Activated naive CD4-positive, alpha-beta T cell (primary cell): ENCODE results near the gene TMEM179.
"Not testable (repeated sequence)": the region's sequence is repeated elsewhere in the genome, so short reads cannot be mapped to it uniquely, and the experiment has no call there.

ENCODE experiments used
- DNase-seq, 4 experiments: peaks; one replicate each; lab custom pipeline; 2025; lab: John Stamatoyannopoulos, UW

The TMEM179 gene

GRCh38 chr14:104604458-104605449 is at the start of gene TMEM179:
Gene TMEM179, minus strand, starts transcription at chr14:104604772. Its CDS starts 31 bp downstream, at chr14:104604741.
- DNase-seq: no peak

- no peak for DNase-seq
Measured at GRCh38 chr14:104654119-104654518, 49.5 kb upstream of the TMEM179 start.

GRCh38 chr14:104653130-104653920 is 48.8 kb upstream of the TMEM179 start:
- not testable (repeated sequence) for DNase-seq

- DNase-seq: no peak
Measured at GRCh38 chr14:104652386-104652785, 47.8 kb upstream of the TMEM179 start.

- DNase-seq: no peak
Measured at GRCh38 chr14:104651876-104652260, 47.3 kb upstream of the TMEM179 start.

GRCh38 chr14:104650981-104651875 is 46.7 kb upstream of the TMEM179 start:
- DNase-seq: no peak

- peak; percentile 35 to 60 (median 37) for DNase-seq
Measured at GRCh38 chr14:104650057-104650980, 45.7 kb upstream of the TMEM179 start.

GRCh38 chr14:104647467-104648043 is 43.0 kb upstream of the TMEM179 start:
- DNase-seq: no peak

GRCh38 chr14:104644656-104645378 is 40.2 kb upstream of the TMEM179 start:
- no peak for DNase-seq

GRCh38 chr14:104644091-104644635 is 39.6 kb upstream of the TMEM179 start:
- DNase-seq: no peak

- no peak for DNase-seq
Measured at GRCh38 chr14:104643306-104643705, 38.7 kb upstream of the TMEM179 start.

- no peak for DNase-seq
Measured at GRCh38 chr14:104642540-104642868, 37.9 kb upstream of the TMEM179 start.

GRCh38 chr14:104641753-104642539 is 37.4 kb upstream of the TMEM179 start:
- no peak for DNase-seq

- no peak for DNase-seq
Measured at GRCh38 chr14:104640681-104641080, 36.1 kb upstream of the TMEM179 start.

- DNase-seq: peak in 2 of 4 experiments; percentile 13
Measured at GRCh38 chr14:104639885-104640548, 35.4 kb upstream of the TMEM179 start.

- DNase-seq: no peak
Measured at GRCh38 chr14:104639471-104639870, 34.9 kb upstream of the TMEM179 start.

- DNase-seq: no peak
Measured at GRCh38 chr14:104638927-104639450, 34.4 kb upstream of the TMEM179 start.

- DNase-seq: no peak
Measured at GRCh38 chr14:104638190-104638589, 33.6 kb upstream of the TMEM179 start.
